Activated CD8-positive, alpha-beta memory T cell treated with anti-CD3 and anti-CD28 coated beads for 4 hours (primary cell): Measurements from ENCODE around the gene PRKG1.
"Not testable (repeated sequence)": the region's sequence is repeated elsewhere in the genome, so short reads cannot be mapped to it uniquely, and the experiment has no call there.

ENCODE experiments used
- DNase-seq, 2 donors: peaks; one replicate each; pipeline ENCODE4 v3.0.0-alpha.2; 2020; ENCODE audit warnings: low read depth in 2 of 2

The PRKG1 gene

GRCh38 chr10:51117053-51117660, 42.9 kb downstream of the PRKG1 start:
- no peak for DNase-seq

GRCh38 chr10:51117794-51118193, 43.5 kb downstream of the PRKG1 start:
- no peak for DNase-seq

DNA sequence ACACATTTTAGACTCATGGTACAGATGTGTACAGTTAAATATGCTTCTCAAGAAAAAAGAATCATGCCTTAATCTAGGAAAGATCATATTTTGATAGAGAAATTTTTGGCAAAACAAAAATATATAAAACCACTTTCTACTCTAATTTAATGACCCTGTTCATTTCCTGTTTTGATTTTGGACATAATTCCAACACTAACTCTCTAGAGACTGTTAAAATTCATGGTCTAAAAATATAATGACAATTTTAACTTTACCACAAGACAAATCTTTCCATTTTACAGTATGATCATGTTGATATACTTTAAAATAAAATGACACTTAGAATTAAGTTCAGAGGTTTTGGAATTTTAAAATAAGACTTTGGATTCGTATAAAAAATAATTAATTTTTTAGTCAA, 45.2 kb downstream of the PRKG1 start:
- no peak for DNase-seq

DNA sequence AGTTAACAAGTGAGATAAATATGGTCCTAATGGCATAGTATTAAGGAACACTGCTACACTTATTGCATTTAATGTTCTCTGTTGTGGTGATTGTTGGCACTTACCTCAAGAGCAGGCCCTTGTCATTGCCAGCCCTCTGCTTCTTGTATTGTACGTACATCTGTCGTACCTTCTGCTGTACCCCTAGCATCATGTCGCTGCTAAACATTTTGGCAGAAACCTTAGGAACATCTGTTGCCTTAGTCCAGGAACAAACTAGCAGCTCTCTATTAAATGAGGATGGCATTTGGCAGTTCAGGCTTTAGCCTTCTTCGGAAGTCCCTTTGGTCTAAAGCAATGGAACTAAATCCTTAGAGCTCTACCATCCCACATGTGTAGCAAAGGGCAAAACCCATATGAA, 47.6 kb downstream of the PRKG1 start:
- DNase-seq, result no peak

DNA sequence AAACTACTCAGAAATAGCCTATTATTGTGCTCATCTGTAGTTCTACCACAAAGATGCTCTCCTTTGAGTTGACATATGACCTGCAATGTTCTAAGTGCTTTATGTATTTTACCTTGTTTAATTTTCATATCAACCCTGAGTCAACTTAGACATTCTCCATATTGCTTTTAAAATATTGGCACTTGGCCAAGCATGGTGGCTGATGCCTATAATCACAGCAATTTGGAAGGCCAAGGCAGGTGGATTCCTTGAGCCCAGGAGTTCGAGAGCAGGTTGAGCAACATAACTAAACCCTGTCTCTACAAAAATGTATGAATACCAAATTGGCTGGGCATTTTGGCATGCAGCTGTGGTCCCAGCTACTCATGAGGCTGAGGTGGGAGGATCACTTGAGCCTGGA, 50.6 kb downstream of the PRKG1 start:
- no peak for DNase-seq

DNA sequence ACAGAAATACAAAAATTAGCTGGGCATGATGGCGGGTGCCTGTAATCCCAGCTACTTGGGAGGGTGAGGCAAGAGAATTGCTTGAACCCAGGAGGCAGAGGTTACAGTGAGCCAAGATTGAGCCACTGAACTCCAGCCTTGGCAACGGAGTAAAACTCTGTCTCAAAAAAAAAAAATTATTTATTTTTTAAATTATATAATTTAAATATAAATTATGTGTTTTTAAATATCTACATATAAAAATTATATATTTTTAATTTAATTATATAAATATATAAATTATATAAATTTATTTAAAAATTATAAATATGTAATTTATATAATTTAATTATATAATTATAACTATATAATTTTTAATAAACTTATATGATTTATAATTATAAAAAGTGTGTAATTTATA, 51.2 kb downstream of the PRKG1 start:
- no peak for DNase-seq

GRCh38 chr10:51129946-51130544, 55.8 kb downstream of the PRKG1 start:
- DNase-seq, result no peak

- DNase-seq, result no peak
These were observed 63.7 kb downstream of the PRKG1 start for GRCh38 chr10:51137756-51138529.

DNA sequence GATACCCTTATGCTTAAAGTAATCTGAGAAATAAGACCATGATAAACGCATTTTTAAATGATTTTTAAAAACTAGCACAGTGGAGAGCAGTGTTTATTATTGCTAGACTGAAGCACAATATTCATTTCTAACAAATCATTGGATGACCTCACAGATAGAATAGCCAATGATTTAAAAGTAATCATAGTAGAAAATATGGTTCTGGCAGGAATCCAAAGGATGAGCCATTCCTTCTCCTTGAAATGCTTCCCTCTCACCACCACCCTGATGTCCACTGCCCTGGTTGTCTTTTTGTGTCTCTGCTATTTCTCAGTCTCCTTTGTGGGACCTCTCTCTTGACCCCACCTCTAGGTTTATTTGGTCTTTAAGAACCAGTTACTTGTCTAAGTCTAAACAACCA, 64.9 kb downstream of the PRKG1 start:
- no peak for DNase-seq

DNA sequence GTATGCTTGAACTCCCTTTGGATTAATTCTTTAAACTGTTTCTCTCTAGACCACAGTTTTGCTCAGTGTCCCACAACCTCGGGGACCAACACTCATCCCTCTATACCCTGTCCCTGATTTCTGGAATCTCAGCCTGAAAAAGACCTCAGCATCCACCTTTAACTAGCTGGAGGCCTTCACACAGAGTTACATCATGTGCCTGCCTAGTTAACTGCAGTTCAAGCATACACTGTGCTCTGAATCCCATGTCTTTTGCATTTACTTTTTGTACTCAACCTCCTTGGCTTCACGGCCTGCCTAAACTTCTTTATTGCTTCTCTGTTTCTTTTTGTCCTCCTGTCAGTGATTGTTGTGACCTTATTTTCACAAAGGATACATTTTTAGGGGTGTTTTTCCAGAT, 66.7 kb downstream of the PRKG1 start:
- no peak for DNase-seq

GRCh38 chr10:51144161-51144781, 70.0 kb downstream of the PRKG1 start:
- DNase-seq, result no peak

- no peak for DNase-seq
These were observed 71.1 kb downstream of the PRKG1 start for GRCh38 chr10:51145375-51145774.

DNA sequence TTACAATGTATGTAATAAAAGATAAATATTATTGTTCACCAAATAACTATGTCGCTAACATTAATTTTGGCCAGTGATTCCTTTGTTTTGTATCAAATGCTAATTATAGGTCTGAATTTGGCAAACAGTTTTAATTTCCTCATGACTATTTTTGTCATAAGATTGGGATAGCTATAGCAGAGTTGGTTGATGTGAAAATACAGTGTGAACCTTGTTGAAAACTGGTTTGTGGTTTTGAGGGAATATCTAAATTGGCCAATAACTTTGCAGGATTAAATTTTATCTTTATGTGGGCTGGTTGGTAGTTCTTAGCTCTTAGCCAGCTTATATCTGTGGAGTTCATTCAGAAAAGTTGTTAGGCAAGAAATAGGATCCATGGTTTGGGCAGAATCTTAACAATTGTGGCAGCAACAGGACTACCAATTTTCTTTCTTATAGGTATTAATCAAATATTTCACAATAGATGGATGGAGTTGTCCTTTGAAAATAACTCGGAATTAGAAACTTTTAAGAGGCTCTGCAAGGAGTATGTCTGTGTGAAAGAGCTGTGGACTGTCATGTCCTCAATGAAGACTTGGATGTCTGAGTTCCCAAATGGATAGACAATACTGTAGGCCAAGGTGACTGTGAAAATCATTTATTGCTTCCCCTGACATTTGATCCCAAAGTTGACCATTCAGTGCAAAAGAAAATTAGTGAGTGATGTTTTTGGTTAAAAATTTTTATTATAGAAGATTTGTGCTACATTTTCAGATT, 73.5 kb downstream of the PRKG1 start:
- no peak for DNase-seq

DNA sequence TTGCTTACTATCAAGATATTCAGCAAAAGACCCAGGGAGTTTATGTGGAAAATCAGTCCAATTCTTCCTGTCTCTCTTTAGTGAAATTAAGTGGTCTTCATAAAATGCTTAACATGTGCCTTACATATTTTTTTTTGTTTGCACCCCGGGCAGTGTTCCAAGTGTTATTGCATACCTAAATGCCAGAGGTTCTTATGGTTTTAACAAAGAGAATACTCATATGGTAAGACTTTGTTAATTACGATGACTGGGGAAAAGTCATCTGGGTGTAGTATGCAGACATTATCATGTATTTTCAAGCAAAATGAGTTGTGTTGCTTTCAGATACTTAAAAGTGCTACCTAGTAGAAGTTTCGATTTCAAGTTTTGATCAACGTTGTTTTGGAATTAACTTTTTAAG, 82.6 kb downstream of the PRKG1 start:
- DNase-seq, result no peak

- DNase-seq, result no peak
These were observed 84.5 kb downstream of the PRKG1 start for GRCh38 chr10:51158832-51159231.

GRCh38 chr10:51159841-51160240, 85.6 kb downstream of the PRKG1 start:
- DNase-seq, result no peak

- no peak for DNase-seq
These were observed 87.7 kb downstream of the PRKG1 start for GRCh38 chr10:51162002-51162401.

- not testable (repeated sequence) for DNase-seq
These were observed 89.2 kb downstream of the PRKG1 start for GRCh38 chr10:51163380-51164049.

DNA sequence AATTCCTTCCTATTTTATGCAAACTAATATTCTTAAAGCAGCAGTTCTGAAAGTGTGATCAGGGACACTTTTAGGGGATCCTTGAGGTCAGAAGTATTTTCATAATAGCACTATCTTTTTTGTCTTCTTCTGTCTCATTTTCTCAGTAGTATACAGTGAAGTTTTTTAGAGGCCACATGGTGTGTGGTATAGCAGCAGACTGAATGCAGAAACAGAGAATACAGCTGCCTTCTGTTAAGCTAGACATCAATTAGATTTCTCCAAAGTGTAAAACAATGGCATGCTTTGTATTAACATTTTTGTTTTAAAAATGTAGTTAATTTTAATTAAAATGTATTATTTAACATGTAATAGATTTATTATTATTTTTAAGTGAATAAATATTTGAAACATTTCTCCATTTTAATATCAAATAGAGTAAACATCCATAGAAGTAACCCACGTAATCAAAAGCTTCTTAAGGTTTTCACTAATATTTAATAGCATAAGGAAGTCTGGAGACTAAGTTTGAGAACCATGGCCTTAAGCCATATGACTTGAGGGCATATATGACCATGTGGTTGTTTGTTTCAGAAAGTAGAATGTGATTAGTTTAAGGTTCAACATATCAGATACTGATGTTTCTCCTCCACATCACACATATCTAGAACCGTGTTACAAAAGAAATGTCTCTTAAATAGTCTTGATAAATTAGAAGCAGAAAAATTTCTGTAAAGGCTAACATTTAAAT, 94.0 kb downstream of the PRKG1 start:
- no peak for DNase-seq

DNA sequence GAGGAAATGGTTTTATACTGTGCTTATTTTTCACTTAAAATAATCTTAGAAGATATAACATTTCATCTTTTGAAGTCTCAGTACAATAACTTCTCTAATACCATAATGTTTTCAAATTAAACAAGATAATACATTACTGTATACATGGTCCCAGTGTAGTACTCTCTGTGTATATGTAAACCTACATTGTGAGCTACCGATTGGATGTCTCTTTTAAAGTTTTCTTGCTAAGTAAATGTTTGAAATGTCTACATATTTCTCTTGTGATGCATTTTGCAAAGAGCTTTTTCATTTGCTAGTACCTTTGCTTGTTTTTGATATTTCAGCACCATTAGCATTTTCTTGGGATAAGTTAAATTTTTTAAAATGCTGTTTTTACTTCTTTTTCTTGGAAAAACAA, 94.8 kb downstream of the PRKG1 start:
- no peak for DNase-seq
